Neural progenitor cell (in vitro differentiated cells): ENCODE results near the gene PAN2. TPM values are rescaled to one million over a fixed set of nuclear protein-coding genes. Genes with fewer than 3 reads are reported as not detected.

Experiments
- DNase-seq: peaks from one replicate; pipeline ENCODE4 v3.0.0-alpha.2; 2016; ENCODE audit warnings: low spot score
- H2AFZ ChIP-seq: fragments of 200-600 bp; sonication (generic); replicated peaks from 2 replicates; pipeline ENCODE4 v1.6.1; 2016; ENCODE audit warnings: antibody characterized with exemption
- H3F3A ChIP-seq: fragments of 200-600 bp; sonication (generic); 2 replicates; pipeline ENCODE4 v1.6.1; 2016; ENCODE audit warnings: antibody characterized with exemption, low read depth
- H3K27ac ChIP-seq: fragments of 200-600 bp; sonication (generic); 2 replicates; pipeline ENCODE4 v1.5.1; 2016; ENCODE audit warnings: mild to moderate bottlenecking
- H3K27me3 ChIP-seq: fragments of 200-600 bp; sonication (generic); 2 replicates; pipeline ENCODE4 v1.6.1; 2016; ENCODE audit warnings: mild to moderate bottlenecking, moderate library complexity
- H3K36me3 ChIP-seq: fragments of 200-600 bp; sonication (generic); 2 replicates; pipeline ENCODE4 v1.5.1; 2016
- H3K4me1 ChIP-seq: fragments of 200-600 bp; sonication (generic); 2 replicates; pipeline ENCODE4 v1.6.1; 2016; ENCODE audit warnings: mixed run types
- H3K4me2 ChIP-seq: fragments of 200-600 bp; sonication (generic); 2 replicates; pipeline ENCODE4 v1.6.1; 2016
- H3K4me3 ChIP-seq: fragments of 200-600 bp; sonication (generic); 2 replicates; pipeline ENCODE4 v1.5.1; 2016
- H3K79me2 ChIP-seq: fragments of 200-600 bp; sonication (generic); 2 replicates; pipeline ENCODE4 v1.6.1; 2016; ENCODE audit warnings: low read depth
- H3K9ac ChIP-seq: fragments of 200-600 bp; sonication (generic); 2 replicates; pipeline ENCODE4 v1.6.1; 2016
- H3K9me3 ChIP-seq: fragments of 200-600 bp; sonication (generic); 2 replicates; pipeline ENCODE4 v1.5.1; 2016; ENCODE audit warnings: low read depth
- H4K20me1 ChIP-seq: fragments of 200-600 bp; sonication (generic); 2 replicates; pipeline ENCODE4 v1.6.1; 2016; ENCODE audit warnings: low read depth
- H3K27ac Mint-ChIP-seq: 3 replicates; pipeline ENCODE4 v1.8.0; 2021; ENCODE audit warnings: mixed read lengths
- H3K27me3 Mint-ChIP-seq: 2 replicates; pipeline ENCODE4 v1.8.0; 2022; ENCODE audit warnings: low read depth, mild to moderate bottlenecking, inconsistent platforms, moderate library complexity, mixed read lengths; ENCODE audit not compliant: insufficient read depth
- H3K36me3 Mint-ChIP-seq: 3 replicates; pipeline ENCODE4 v1.8.0; 2021; ENCODE audit warnings: mixed read lengths
- H3K4me1 Mint-ChIP-seq: 3 replicates; pipeline ENCODE4 v1.8.0; 2021; ENCODE audit warnings: mixed read lengths
- H3K4me3 Mint-ChIP-seq: 3 replicates; pipeline ENCODE4 v1.8.0; 2021; ENCODE audit warnings: mild to moderate bottlenecking, moderate library complexity, mixed read lengths
- H3K9me3 Mint-ChIP-seq: 3 replicates; pipeline ENCODE4 v1.8.0; 2020; ENCODE audit warnings: mixed read lengths
- EZH2 ChIP-seq: fragments of 200-600 bp; sonication (generic); IDR thresholded peaks from 2 replicates; pipeline ENCODE4 v1.6.1; 2017; ENCODE audit warnings: antibody characterized with exemption, mild to moderate bottlenecking, moderate library complexity
- EZH2phosphoT487 ChIP-seq: fragments of 200-600 bp; sonication (generic); IDR thresholded peaks from 2 replicates; pipeline ENCODE4 v1.6.1; 2017; ENCODE audit warnings: antibody characterized with exemption
- total RNA-seq: library from RNA; depleted of rRNA; stranded (reverse); fragments of >200 nt; gene quantifications from 2 replicates; pipeline ENCODE4 v1.2.3, GENCODE V29; 2015; ENCODE audit warnings: low replicate concordance
- TF ChIP-seq, protein P1 (sequence below): fragments of 200-600 bp; sonication (generic); IDR thresholded peaks from 2 replicates; pipeline ENCODE4 v1.5.1; 2017; ENCODE audit warnings: antibody characterized with exemption, mild to moderate bottlenecking

PAN2 gene
- total RNA-seq, 1 donor from 2014 or later = 116 TPM

DNA sequence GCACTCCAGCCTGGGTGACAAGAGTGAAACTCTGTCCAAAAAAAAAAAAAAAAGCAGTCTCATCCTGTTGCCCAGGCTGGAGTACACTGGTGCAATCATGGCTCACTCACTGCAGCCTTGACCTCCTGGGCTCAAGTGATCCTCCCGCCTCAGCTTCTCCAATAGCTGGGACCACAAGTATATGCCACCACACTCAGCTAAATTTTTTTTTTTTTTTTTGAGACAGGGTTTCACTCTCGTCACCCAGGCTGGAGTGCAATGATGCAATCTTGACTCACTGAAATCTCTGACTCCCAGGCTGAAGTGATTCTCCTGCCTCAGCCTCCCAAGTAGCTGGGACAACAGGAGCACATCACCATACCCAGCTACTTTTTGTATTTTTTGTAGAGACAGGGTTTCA is 12.8 kb downstream of the PAN2 start:
- DNase-seq = no peak
- Histone ChIP-seq H3K9me3 (no peaks in the 10 kb centered on the region), H3K27ac (no peak overlapping the region), H3K4me3 (no peak overlapping the region), H3F3A (peaks cover 17% of the 10 kb centered on the region), H2AFZ (no peak overlapping the region), H4K20me1 (no peaks in the 10 kb centered on the region), H3K4me2 (no peak overlapping the region), H3K4me1 (peaks cover 5% of the 10 kb centered on the region), H3K36me3 (no peaks in the 10 kb centered on the region), H3K27me3 (no peaks in the 10 kb centered on the region), H3K9ac (no peak overlapping the region), H3K79me2 (no peaks in the 10 kb centered on the region)
- H3K9me3 Mint-ChIP-seq = no peaks in the 10 kb centered on the region
- no peaks in the 10 kb centered on the region for H3K27me3 Mint-ChIP-seq
- no peak overlapping the region for H3K27ac Mint-ChIP-seq
- H3K4me1 Mint-ChIP-seq = peaks cover 2% of the 10 kb centered on the region
- no peak for TF ChIP-seq EZH2
- no peak for TF ChIP-seq EZH2phosphoT487
- TF ChIP-seq, protein P1, sequence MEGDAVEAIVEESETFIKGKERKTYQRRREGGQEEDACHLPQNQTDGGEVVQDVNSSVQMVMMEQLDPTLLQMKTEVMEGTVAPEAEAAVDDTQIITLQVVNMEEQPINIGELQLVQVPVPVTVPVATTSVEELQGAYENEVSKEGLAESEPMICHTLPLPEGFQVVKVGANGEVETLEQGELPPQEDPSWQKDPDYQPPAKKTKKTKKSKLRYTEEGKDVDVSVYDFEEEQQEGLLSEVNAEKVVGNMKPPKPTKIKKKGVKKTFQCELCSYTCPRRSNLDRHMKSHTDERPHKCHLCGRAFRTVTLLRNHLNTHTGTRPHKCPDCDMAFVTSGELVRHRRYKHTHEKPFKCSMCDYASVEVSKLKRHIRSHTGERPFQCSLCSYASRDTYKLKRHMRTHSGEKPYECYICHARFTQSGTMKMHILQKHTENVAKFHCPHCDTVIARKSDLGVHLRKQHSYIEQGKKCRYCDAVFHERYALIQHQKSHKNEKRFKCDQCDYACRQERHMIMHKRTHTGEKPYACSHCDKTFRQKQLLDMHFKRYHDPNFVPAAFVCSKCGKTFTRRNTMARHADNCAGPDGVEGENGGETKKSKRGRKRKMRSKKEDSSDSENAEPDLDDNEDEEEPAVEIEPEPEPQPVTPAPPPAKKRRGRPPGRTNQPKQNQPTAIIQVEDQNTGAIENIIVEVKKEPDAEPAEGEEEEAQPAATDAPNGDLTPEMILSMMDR = no peak
- peaks cover 24% of the 10 kb centered on the region for H3K36me3 Mint-ChIP-seq
- no peak overlapping the region for H3K4me3 Mint-ChIP-seq

DNA sequence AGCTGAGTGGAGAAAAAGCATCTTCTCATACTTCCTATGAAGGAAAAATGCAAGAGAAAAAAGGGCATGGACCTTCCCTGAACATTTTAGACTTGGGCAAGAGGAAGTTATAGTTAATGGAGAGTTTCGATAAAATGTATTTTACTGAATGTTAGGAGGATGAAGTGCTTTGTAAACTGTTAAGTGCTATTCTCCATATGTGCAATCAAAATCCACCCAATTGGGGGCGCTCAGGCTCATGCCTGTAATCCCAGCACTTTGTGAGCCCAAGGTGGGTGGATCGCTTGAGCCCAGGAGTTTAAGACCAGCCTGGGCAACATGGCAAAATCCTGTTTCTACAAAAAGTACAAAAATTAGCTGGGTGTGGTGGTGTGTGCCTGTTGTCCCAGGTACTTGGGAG is 16.1 kb downstream of the PAN2 start:
- H3K36me3 ChIP-seq = no peaks in the 10 kb centered on the region
- TF ChIP-seq, protein P1 = peak; percentile 44
- no peak for TF ChIP-seq EZH2
- Mint-ChIP-seq H3K27me3 (no peaks in the 10 kb centered on the region), H3K36me3 (peaks cover 9% of the 10 kb centered on the region), H3K9me3 (no peaks in the 10 kb centered on the region), H3K27ac (no peak overlapping the region), H3K4me1 (peaks cover 11% of the 10 kb centered on the region), H3K4me3 (peak overlapping the region; percentile 64)
- no peak overlapping the region for H3K9ac ChIP-seq
- H3K27ac ChIP-seq = no peak overlapping the region
- H3K27me3 ChIP-seq = no peaks in the 10 kb centered on the region
- peaks cover 24% of the 10 kb centered on the region for H3K79me2 ChIP-seq
- peaks cover 18% of the 10 kb centered on the region for H3F3A ChIP-seq
- no peak overlapping the region for H2AFZ ChIP-seq
- no peak overlapping the region for H3K4me2 ChIP-seq
- no peaks in the 10 kb centered on the region for H4K20me1 ChIP-seq
- no peaks in the 10 kb centered on the region for H3K9me3 ChIP-seq
- peak; percentile 21 for DNase-seq
- H3K4me1 ChIP-seq = peaks cover 13% of the 10 kb centered on the region
- no peak overlapping the region for H3K4me3 ChIP-seq

DNA sequence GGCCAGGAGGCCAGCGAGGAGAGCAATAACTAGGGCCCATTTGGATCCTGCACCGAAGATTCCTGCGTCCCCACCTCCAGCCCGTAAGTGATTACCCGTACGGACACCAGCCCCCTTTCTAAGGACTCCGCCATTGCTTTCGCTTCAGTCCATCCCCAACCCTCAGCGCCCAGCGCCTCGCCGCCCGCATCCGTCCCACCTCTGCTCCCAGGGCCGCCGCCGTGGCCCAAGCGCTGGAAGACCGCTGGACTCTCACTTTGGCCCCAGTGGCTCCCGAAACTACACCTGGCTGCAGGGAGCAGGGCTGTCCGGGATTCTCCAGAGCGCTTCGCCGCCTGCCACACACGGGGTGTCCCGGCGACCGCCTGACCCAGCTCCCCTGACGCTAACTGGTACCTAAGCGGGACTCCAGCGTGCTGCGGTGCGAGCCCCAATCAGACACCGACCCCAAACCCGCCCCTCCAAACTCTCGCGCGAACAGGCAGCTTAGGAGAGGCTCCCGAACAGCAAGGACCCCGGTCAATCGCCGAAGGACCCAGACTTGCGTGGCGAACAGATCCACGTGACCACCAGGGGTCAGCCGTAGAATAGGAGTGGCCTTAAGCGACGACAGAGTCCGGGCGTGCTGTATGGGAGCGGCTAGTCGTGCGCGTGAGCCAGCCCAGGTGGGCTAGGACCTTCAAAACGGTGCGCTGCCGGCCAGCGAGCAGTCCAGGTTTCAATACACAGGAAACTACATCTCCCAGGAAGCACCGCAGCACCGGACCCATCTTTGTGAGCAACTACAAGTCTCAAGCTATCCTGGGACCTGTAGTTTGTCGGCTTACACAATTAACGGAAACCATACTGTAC is 18.0 kb downstream of the PAN2 start, which contains the start of gene CNPY2:
Gene CNPY2, minus strand, starts transcription at position 367 of the 852 bp plus-strand sequence. CDS start 771 bp downstream, outside the sequence.
- H3K4me3 ChIP-seq = peak within 1 kb of the TSS; percentile 80
- H3K36me3 ChIP-seq = no peaks in the 10 kb centered on the region
- Mint-ChIP-seq H3K4me3 (peak within 1 kb of the TSS; percentile 98), H3K36me3 (peaks cover 8% of the 10 kb centered on the region), H3K9me3 (no peaks in the 10 kb centered on the region), H3K27me3 (no peaks in the 10 kb centered on the region), H3K27ac (peak within 1 kb of the TSS; percentile 95), H3K4me1 (peaks cover 11% of the 10 kb centered on the region)
- peak within 1 kb of the TSS; percentile 82 for H3K4me2 ChIP-seq
- H3K27ac ChIP-seq = peak within 1 kb of the TSS; percentile 43
- H3K9ac ChIP-seq = peak within 1 kb of the TSS; percentile 83
- H4K20me1 ChIP-seq = no peaks in the 10 kb centered on the region
- H3K4me1 ChIP-seq = peaks cover 13% of the 10 kb centered on the region
- H3K27me3 ChIP-seq = no peaks in the 10 kb centered on the region
- no peaks in the 10 kb centered on the region for H3K9me3 ChIP-seq
- peaks cover 18% of the 10 kb centered on the region for H3F3A ChIP-seq
- peak within 1 kb of the TSS; percentile 7 for H2AFZ ChIP-seq
- DNase-seq = peak; percentile 98
- TF ChIP-seq EZH2phosphoT487 (no peak), EZH2 (no peak)
- TF ChIP-seq, protein P1 = peak; percentile 43
- H3K79me2 ChIP-seq = peaks cover 24% of the 10 kb centered on the region
